Left hindlimb (tissue), 1 donor: Measurements from ENCODE around the gene RND2.

ENCODE experiments used
- DNase-seq: peaks from one replicate; pipeline ENCODE4 v3.0.0-alpha.2; 2018

RND2 gene

GRCh38 chr17:43079641-43080302 lies 54.7 kb downstream of the RND2 start:
- DNase-seq, result no peak
